HepG2 (cell line): Measurements from ENCODE around the gene NTN5. TPM values are rescaled to one million over a fixed set of nuclear protein-coding genes. Genes with fewer than 3 reads are reported as not detected.

Experiments used
- ATAD3A ChIP-seq: sonication (generic); formaldehyde crosslinking; IDR thresholded peaks from 2 replicates; pipeline ENCODE4 v1.4.0; 2020; ENCODE audit warnings: missing genetic modification reagents
- CAMTA2 ChIP-seq: sonication (generic); formaldehyde crosslinking; IDR thresholded peaks from 2 replicates; pipeline ENCODE4 v1.4.0; 2020; ENCODE audit warnings: mild to moderate bottlenecking, missing genetic modification reagents, borderline replicate concordance
- KDM5A ChIP-seq: fragments of 200-600 bp; sonication (generic); IDR thresholded peaks from 2 replicates; pipeline ENCODE4 v1.7.0; 2018; ENCODE audit warnings: antibody characterized with exemption, mild to moderate bottlenecking, low read length, borderline replicate concordance
- MAFG ChIP-seq: sonication (generic); formaldehyde crosslinking; IDR thresholded peaks from 2 replicates; pipeline ENCODE4 v1.5.1; 2020; ENCODE audit warnings: mild to moderate bottlenecking, missing genetic modification reagents
- MBNL3 ChIP-seq: fragments of 250-450 bp; sonication (Bioruptor Pico); conservative IDR thresholded peaks from 2 replicates; pipeline ENCODE4 v1.8.0; 2022; ENCODE audit warnings: mild to moderate bottlenecking, inconsistent platforms
- PBX2 ChIP-seq: IDR thresholded peaks from 2 replicates; pipeline ENCODE4 v1.6.1; 2016; ENCODE audit warnings: control low read depth
- PRDM4 ChIP-seq: sonication (generic); formaldehyde crosslinking; IDR thresholded peaks from 2 replicates; pipeline ENCODE4 v1.9.0; 2021; ENCODE audit warnings: missing genetic modification reagents, borderline replicate concordance
- RARA ChIP-seq: IDR thresholded peaks from 2 replicates; pipeline ENCODE4 v1.6.1; 2016; ENCODE audit warnings: missing genetic modification reagents, missing compliant biosample characterization
- RARG ChIP-seq: sonication (generic); formaldehyde crosslinking; IDR thresholded peaks from 2 replicates; pipeline ENCODE4 v1.4.0; 2020; ENCODE audit warnings: low read depth, mild to moderate bottlenecking, missing genetic modification reagents
- STAG1 ChIP-seq: sonication (generic); formaldehyde crosslinking; IDR thresholded peaks from 2 replicates; pipeline ENCODE4 v1.4.0; 2020; ENCODE audit warnings: missing genetic modification reagents
- TMF1 ChIP-seq: sonication (generic); formaldehyde crosslinking; IDR thresholded peaks from 2 replicates; pipeline ENCODE4 v1.8.1; 2022; ENCODE audit warnings: low read depth, missing genetic modification reagents
- ZFP41 ChIP-seq: sonication (generic); formaldehyde crosslinking; IDR thresholded peaks from 2 replicates; pipeline ENCODE4 v1.4.0; 2020; ENCODE audit warnings: mild to moderate bottlenecking, missing genetic modification reagents, borderline replicate concordance
- ZIK1 ChIP-seq: sonication (generic); formaldehyde crosslinking; IDR thresholded peaks from 2 replicates; pipeline ENCODE4 v1.5.0; 2020; ENCODE audit warnings: mild to moderate bottlenecking, low read depth, missing genetic modification reagents, borderline replicate concordance
- ZMAT5 ChIP-seq: sonication (generic); formaldehyde crosslinking; IDR thresholded peaks from 2 replicates; pipeline ENCODE4 v1.5.0; 2020; ENCODE audit warnings: mild to moderate bottlenecking, low read depth, missing genetic modification reagents, borderline replicate concordance
- ZNF224 ChIP-seq: sonication (generic); formaldehyde crosslinking; IDR thresholded peaks from 2 replicates; pipeline ENCODE4 v1.5.0; 2020; ENCODE audit warnings: mild to moderate bottlenecking, missing genetic modification reagents
- ZNF382 ChIP-seq: sonication (generic); formaldehyde crosslinking; IDR thresholded peaks from 2 replicates; pipeline ENCODE4 v1.5.0; 2020; ENCODE audit warnings: missing genetic modification reagents, mild to moderate bottlenecking, borderline replicate concordance
- ZNF432 ChIP-seq: sonication (generic); formaldehyde crosslinking; IDR thresholded peaks from 2 replicates; pipeline ENCODE4 v1.5.0; 2020; ENCODE audit warnings: missing genetic modification reagents, mild to moderate bottlenecking, borderline replicate concordance
- ZNF562 ChIP-seq: sonication (generic); formaldehyde crosslinking; IDR thresholded peaks from 2 replicates; pipeline ENCODE4 v1.8.0; 2022; ENCODE audit warnings: missing genetic modification reagents, borderline replicate concordance
- ZNF564 ChIP-seq: sonication (generic); formaldehyde crosslinking; IDR thresholded peaks from 2 replicates; pipeline ENCODE4 v1.8.1; 2023; ENCODE audit warnings: mild to moderate bottlenecking, missing genetic modification reagents
- ZNF614 ChIP-seq: IDR thresholded peaks from 2 replicates; pipeline ENCODE4 v1.6.1; 2018; ENCODE audit warnings: missing biosample characterization, missing genetic modification reagents, inconsistent platforms, borderline replicate concordance
- ZNF678 ChIP-seq: sonication (generic); formaldehyde crosslinking; IDR thresholded peaks from 2 replicates; pipeline ENCODE4 v1.4.0; 2020; ENCODE audit warnings: mild to moderate bottlenecking, missing genetic modification reagents
- ZSCAN25 ChIP-seq: sonication (generic); formaldehyde crosslinking; IDR thresholded peaks from 2 replicates; pipeline ENCODE4 v1.8.0; 2022; ENCODE audit warnings: mild to moderate bottlenecking, missing genetic modification reagents
- polyA plus RNA-seq, 8 experiments: library from polyadenylated mRNA; depleted of rRNA in 3 of 8; stranded (reverse) in 7 of 8; unstranded in 1 of 8; fragments of >200 nt; fragmentation: Illumina TruSeq in 4 of 8; extraction: Trizol in 4 of 8; gene quantifications; 2 replicates each; pipeline versions ENCODE4 v1.2.1 to v1.2.3, GENCODE V29; 2011 to 2016; ENCODE audit warnings: low read depth in 4 of 8, missing spikeins in 1 of 8, mixed read lengths in 1 of 8; ENCODE audit not compliant: insufficient read depth in 1 of 8
- total RNA-seq, 5 experiments: library from RNA; depleted of rRNA; stranded (reverse); fragments of >200 nt; fragmentation: Illumina TruSeq; extraction: Trizol; gene quantifications; 2 replicates each; pipeline ENCODE4 v1.2.3, GENCODE V29; 2016; ENCODE audit warnings: low read depth in 1 of 5
- TF ChIP-seq, protein P1 (sequence below): sonication (generic); formaldehyde crosslinking; IDR thresholded peaks from 2 replicates; pipeline ENCODE4 v1.5.1; 2020; ENCODE audit warnings: missing genetic modification reagents, mild to moderate bottlenecking, borderline replicate concordance
- TF ChIP-seq, protein P2 (sequence below): sonication (generic); formaldehyde crosslinking; IDR thresholded peaks from 2 replicates; pipeline ENCODE4 v1.4.0; 2020; ENCODE audit warnings: missing genetic modification reagents, borderline replicate concordance

NTN5 gene
- total and polyA plus RNA-seq, 2 of the 13 experiments (the other 11 are each of a cell fraction or from before 2014, with no cell fraction given), result 0.05 TPM; not detected in 1

- TF ChIP-seq ZMAT5 (CRISPR knock-in tag) (no peak), ZNF614 (CRISPR knock-in tag) (peak; percentile 15; the same call in 1 of the 2 replicates), MBNL3 (CRISPR knock-in tag) (no peak), KDM5A (no peak), MAFG (no peak), ZIK1 (peak; percentile 85), PBX2 (CRISPR knock-in tag) (no peak), ZNF564 (CRISPR knock-in tag) (peak; percentile 80), ZNF432 (CRISPR knock-in tag) (no peak), RARA (peak; percentile 31; the same call in 1 of the 2 replicates), ZNF678 (CRISPR knock-in tag) (peak; percentile 57; the same call in 1 of the 2 replicates), TMF1 (no peak), ZNF224 (CRISPR knock-in tag) (no peak), ATAD3A (CRISPR knock-in tag) (0 out of 2 replicates have a peak, but pooled peaks have one; percentile 35), ZNF382 (no peak), PRDM4 (no peak), CAMTA2 (CRISPR knock-in tag) (no peak), STAG1 (CRISPR knock-in tag) (no peak), ZNF562 (CRISPR knock-in tag) (peak; percentile 77; the same call in 1 of the 2 replicates), ZFP41 (CRISPR knock-in tag) (peak; percentile 85; the same call in 1 of the 2 replicates), RARG (CRISPR knock-in tag) (no peak), ZSCAN25 (CRISPR knock-in tag) (no peak)
- TF ChIP-seq, protein P1, sequence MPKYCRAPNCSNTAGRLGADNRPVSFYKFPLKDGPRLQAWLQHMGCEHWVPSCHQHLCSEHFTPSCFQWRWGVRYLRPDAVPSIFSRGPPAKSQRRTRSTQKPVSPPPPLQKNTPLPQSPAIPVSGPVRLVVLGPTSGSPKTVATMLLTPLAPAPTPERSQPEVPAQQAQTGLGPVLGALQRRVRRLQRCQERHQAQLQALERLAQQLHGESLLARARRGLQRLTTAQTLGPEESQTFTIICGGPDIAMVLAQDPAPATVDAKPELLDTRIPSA (CRISPR knock-in tag), result no peak
- TF ChIP-seq, protein P2, sequence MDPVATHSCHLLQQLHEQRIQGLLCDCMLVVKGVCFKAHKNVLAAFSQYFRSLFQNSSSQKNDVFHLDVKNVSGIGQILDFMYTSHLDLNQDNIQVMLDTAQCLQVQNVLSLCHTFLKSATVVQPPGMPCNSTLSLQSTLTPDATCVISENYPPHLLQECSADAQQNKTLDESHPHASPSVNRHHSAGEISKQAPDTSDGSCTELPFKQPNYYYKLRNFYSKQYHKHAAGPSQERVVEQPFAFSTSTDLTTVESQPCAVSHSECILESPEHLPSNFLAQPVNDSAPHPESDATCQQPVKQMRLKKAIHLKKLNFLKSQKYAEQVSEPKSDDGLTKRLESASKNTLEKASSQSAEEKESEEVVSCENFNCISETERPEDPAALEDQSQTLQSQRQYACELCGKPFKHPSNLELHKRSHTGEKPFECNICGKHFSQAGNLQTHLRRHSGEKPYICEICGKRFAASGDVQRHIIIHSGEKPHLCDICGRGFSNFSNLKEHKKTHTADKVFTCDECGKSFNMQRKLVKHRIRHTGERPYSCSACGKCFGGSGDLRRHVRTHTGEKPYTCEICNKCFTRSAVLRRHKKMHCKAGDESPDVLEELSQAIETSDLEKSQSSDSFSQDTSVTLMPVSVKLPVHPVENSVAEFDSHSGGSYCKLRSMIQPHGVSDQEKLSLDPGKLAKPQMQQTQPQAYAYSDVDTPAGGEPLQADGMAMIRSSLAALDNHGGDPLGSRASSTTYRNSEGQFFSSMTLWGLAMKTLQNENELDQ (CRISPR knock-in tag), result no peak
These were observed 35.3 kb downstream of the NTN5 start (continued) for GRCh38 chr19:48637449-48637947.
